ENCODE data around the gene SPATC1L.
"Not testable (repeated sequence)": the region's sequence is repeated elsewhere in the genome, so short reads cannot be mapped to it uniquely, and the experiment has no call there.

Gene SPATC1L

DNA sequence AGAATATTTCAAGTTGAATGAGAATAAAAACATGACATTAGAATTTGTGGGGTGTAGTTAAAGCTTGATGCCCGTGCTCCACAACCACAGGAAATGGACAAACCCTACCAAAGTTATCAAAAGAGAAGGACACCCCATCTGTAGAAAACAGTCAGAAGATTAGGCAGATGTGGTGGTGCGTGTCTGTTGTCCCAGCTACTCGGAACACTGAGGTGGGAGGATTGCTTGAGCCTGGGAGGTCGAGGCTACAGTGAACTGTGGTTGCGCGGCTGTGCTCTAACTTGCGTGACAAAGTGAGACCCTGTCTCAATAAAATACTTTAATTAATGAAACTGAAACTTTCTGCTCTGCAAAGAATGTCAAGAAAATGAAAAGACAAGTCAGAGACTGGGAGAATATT lies 1.5 kb upstream of the SPATC1L start:
- peaks cover 21% of the 10 kb centered on the region for H3K4me1 ChIP-seq
- no peak for DNase-seq
- TF ChIP-seq CTCF (IDR thresholded peaks at IDR 0.05; ENCODE audit: low read depth, low read length), result no peak
- H3K4me3 ChIP-seq (ENCODE audit: low read depth, low read length), result peak overlapping the region; percentile 96
- H3K9me3 ChIP-seq, result no peaks in the 10 kb centered on the region
- no peaks in the 10 kb centered on the region for H3K36me3 ChIP-seq
- H3K27me3 ChIP-seq, result no peaks in the 10 kb centered on the region

DNA sequence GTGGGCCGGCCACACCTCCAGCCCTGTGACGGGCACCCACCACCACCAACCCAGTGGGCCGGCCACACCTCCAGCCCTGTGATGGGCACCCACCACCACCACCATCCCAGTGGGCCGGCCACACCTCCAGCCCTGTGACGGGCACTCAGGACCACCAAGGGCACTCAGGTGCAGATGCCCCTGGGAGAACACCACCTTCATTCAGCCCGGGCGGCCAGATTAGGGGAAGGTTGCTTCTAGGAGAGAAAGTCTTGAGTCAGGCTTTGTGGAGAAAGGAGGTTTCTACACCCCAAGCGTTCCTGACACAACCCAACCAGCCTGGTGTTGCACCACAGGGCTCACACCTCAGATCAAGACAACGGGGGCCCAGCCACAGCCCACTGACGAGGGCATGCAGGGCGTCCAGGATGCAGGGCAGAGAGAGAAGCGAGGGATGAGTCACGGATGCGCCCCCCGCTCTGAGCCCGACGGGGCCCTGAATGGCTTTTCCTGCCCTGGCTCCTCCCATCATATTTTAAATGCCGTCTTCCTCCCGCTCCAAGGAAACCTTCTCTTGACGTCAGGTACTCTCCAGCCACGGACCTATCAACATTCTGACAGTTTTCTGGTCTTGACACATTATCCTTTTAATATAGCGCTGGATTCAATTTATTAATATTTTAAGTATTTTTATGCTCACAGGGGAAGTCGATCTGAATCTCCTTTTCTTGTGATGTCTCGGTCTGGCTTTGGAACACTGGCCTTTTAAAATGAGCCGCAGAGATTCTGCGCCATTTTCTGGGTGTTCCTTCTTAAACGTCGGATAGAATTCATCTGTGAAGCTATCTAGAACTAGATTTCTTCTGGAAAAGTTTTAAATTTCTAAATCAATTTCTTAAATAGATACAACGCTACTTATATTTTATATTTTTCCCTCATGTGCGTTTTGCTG lies 631 bp upstream of the SPATC1L start:
- Histone ChIP-seq H3K4me3 (ENCODE audit: low read depth, low read length) (peak overlapping the region; percentile 96), H3K27me3 (no peaks in the 10 kb centered on the region), H3K4me1 (peaks cover 21% of the 10 kb centered on the region), H3K36me3 (no peaks in the 10 kb centered on the region), H3K9me3 (no peaks in the 10 kb centered on the region)
- peak; percentile 95 for DNase-seq
- no peak for TF ChIP-seq CTCF (IDR thresholded peaks at IDR 0.05; ENCODE audit: low read depth, low read length)

DNA sequence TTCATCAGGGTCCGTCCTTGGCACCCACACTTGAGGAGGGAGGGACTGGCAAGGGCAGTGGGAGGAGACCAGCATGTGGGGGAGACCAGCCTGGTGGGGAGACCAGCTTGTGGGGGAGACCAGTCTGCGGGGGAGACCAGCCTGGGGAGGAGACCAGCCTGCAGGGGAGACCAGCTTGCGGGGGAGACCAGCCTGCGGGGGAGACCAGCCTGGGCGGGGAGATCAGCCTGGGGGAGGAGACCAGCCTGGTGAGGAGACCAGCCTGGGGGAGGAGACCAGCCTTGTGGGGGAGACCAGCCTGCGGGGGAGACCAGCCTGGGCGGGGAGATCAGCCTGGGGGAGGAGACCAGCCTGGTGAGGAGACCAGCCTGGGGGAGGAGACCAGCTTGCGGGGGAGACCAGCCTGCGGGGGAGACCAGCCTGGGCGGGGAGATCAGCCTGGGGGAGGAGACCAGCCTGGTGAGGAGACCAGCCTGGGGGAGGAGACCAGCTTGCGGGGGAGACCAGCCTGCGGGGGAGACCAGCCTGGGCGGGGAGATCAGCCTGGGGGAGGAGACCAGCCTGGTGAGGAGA lies 836 bp downstream of the SPATC1L start:
- not testable (repeated sequence) for H3K36me3 ChIP-seq, H3K27me3 ChIP-seq, DNase-seq, H3K9me3 ChIP-seq, H3K4me1 ChIP-seq
- peak overlapping the region; percentile 96 for H3K4me3 ChIP-seq (ENCODE audit: low read depth, low read length)

GRCh38 chr21:46182548-46183336 lies 1.5 kb downstream of the SPATC1L start:
- no peak for DNase-seq
- Histone ChIP-seq H3K4me1 (peaks cover under 1% of the 10 kb centered on the region), H3K27me3 (no peaks in the 10 kb centered on the region), H3K4me3 (ENCODE audit: low read depth, low read length) (no peak overlapping the region), H3K36me3 (no peaks in the 10 kb centered on the region), H3K9me3 (no peaks in the 10 kb centered on the region)
- no peak for TF ChIP-seq CTCF (IDR thresholded peaks at IDR 0.05; ENCODE audit: low read depth, low read length)

DNA sequence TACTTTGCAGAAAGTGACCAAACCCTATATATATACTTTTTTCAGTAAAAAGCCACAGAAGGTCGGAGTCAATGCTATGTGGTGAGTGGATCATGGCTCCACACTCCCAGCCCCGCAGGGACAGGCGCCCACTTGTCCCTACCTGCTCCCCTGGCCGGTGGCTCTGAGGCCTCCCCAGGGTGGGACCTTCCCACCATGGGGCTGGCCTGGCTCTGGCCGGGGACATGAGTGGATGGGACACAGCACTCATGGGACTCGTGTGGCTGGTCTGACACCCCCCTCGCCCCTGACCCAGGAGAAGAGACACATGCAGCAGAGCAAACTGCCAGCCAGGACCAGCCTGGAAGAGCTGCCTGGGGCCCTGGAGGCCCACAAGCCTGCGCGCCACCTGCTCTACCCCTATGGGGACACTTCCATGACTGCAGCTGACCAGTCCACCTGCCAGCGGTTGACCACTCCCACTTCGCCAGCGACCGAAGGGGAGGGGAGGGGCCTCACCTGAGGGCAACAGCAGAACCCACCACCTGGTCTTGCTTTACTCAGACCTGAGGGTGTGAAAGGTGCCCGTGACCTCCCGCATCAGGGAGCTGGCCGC lies 2.2 kb downstream of the SPATC1L start:
- H3K36me3 ChIP-seq, result no peaks in the 10 kb centered on the region
- no peaks in the 10 kb centered on the region for H3K27me3 ChIP-seq
- TF ChIP-seq CTCF (IDR thresholded peaks at IDR 0.05; ENCODE audit: low read depth, low read length), result no peak
- no peaks in the 10 kb centered on the region for H3K4me1 ChIP-seq
- DNase-seq, result no peak
- no peak overlapping the region for H3K4me3 ChIP-seq (ENCODE audit: low read depth, low read length)
- no peaks in the 10 kb centered on the region for H3K9me3 ChIP-seq

DNA sequence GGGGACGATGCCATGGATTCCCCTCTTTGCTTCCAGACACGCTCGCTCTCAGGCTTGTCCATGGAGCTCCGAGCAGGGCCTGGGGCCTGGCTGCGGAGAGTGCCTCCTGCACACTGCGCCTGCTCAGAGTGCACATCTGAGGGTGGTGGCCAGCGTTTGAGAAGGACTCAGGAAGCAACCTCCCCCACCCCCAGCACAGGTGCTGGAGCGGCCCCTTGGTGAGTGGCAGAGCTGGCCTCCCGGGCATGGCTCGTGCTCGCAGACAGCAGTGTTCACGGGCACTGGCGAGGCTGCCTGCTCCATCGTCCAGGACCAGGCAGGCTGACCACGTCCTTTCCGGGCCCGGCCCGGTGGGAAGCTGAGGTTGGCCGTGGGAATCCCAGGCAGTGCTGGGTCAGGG lies 2.8 kb downstream of the SPATC1L start:
- no peaks in the 10 kb centered on the region for H3K36me3 ChIP-seq

More for the DNA sequence above, 2.8 kb downstream of the SPATC1L start:
- H3K27me3 ChIP-seq, result no peaks in the 10 kb centered on the region
- H3K9me3 ChIP-seq, result no peaks in the 10 kb centered on the region
- DNase-seq, result no peak
- H3K4me3 ChIP-seq (ENCODE audit: low read depth, low read length), result no peak overlapping the region
- no peaks in the 10 kb centered on the region for H3K4me1 ChIP-seq
- TF ChIP-seq CTCF (IDR thresholded peaks at IDR 0.05; ENCODE audit: low read depth, low read length), result no peak
